GM21367 (cell line): ENCODE measurements around the gene QARS1.
A peak's percentile ranks its signal among the peaks of the same experiment; 100 is the strongest.

Experiments used
- ATAC-seq: cut with Tn5 transposase; IDR thresholded peaks from one replicate; pipeline ENCODE4 v1.9.1; 2021; ENCODE audit not compliant: unreplicated experiment

QARS1 gene

DNA sequence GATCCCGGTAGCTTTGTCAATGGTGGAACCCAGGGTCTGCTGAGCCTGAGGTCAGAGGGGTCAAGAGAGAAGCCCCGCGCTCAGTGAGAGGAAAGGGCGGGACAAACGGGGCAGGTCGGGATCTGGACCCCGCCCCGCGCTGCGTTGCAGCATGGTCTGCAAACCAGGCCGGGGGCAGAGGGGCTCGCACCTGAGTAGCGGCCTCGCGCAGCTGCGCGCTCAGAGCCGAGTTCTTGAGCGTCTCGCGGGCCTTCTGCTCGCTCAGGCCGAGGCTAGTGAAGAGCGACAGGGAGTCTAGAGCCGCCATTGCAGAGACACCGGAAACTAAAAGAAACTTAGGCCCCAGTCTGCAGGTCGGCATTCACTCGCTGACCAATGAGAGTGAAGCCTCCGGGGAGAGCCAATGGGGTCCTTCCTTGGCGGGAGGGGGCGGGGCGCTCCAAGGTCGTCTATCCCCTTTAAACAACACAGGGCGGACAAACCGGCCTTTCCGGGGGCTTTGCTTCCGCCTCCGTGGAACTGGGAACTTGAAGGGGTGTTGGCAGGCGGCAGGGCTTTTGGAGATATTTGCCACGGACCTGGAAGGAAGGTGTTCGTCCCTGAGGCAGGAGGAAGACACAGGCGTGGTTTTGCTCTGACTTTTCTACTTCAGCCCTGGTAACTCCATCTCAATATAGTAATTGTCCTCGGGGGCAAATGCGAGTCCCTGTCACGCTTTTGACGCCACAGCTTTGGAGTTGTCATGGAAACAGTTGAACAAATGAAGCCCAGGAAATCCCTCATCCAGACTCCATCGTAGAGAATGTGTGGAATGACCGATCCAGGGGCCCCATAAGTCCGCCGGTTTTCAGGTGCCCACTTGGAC, at the start of gene QARS1:
Gene QARS1 (minus strand): TSS at position 331 of the 865 bp plus-strand sequence. CDS start 24 bp downstream, at position 307.
- ATAC-seq: peak; percentile 63

DNA sequence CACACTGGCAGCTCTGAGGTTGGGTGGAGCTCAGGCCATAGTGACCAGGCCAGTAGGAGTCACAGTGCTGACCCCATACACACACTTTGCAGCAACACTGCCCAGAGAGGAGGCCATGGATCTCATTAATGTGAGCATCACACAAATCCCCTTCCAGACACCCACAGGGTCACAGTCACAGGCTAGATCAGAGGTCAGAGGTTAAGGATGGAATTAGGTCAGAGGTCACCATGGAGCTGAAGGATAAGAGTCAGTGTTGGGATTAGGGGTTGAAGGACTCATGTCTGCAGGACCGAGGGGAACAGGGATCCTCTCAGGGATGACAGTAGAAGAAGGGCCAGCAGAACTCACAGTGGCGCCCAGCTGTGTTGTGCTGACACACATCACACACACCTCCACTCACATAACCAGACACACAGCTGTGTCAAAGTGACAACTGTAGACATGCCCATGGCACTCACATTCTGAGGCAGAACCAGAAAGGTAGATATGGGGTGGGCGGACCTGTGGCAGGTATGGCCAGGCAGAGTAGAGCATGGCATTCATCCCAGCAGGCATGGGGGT, 48.9 kb upstream of the QARS1 start:
- ATAC-seq: no peak

DNA sequence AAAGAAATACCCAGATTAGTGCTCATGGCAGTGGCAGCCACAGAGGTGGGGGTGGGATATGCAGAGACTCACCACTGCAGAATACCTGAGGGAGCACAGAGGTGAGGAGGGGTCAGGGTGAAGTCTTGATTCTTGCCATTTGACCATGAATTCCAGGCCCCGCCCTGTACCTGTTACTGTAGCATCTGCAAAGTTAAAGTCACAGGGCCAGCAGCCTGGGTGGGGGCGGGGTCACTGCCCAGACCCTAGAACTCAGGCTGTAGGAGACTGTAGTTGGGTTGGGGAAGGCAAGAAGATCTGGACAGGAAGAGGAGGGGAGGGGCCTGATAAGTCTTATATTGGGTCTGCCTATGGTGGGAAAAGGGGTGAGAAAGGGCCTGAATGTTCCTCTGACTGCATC, 47.1 kb upstream of the QARS1 start:
- ATAC-seq: no peak

DNA sequence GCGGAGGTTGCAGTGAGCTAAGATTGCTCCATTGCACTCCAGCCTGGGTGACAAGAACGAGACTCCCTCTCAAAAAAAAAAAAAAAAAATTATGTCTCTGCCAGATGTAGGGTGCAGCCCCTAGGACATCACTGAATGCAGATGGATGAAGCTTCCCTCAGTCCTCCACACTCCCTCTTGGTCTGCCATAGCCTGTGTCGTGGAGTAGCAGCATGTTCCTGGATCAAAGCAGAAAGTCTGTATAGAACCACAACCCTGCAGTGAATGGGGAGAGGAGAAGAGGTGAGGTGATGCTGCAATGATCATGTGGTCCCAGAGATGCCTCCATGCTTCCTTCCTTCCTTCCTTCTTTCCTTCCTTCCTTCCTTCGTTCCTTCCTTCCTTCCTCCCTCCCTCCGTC, 43.6 kb upstream of the QARS1 start:
- no peak for ATAC-seq

DNA sequence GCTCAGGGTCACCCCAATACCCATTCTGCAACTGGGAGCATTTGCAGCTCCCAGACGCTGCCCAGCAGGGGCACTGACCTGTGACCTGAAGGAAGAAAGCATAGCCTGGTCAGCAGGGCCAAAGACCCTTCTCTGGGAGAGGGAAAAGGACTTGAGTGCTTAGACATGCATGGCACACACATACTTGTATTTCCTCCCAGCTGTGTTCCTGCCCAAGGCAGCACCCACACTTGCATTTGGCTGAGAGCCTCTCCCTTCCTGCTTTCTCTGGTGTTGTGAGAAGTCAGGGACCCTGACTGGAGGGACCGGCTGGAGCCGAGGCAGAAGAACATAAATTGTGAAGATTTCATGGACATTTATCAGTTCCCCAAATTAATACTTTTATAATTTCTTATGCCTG, 35.5 kb upstream of the QARS1 start:
- ATAC-seq: no peak

DNA sequence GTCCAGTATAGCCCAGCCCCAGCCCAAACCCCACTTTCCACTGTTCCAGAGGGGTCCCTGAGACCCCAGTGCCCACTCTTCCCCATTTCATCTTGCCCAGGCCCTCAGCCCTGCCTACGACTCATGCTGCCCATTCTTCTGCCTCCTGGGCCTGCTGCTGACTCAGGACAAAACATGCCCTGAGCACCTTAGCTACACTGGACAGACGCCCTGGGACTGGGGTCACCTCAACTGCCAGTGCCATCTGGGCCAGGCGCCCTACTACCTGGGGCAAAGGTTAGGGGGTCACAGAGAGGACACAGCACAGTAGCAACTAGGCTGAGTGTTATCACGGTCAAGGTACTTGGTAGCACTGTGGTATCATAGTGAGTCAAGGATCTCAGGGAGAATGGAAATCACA, 30.9 kb upstream of the QARS1 start:
- ATAC-seq: no peak

DNA sequence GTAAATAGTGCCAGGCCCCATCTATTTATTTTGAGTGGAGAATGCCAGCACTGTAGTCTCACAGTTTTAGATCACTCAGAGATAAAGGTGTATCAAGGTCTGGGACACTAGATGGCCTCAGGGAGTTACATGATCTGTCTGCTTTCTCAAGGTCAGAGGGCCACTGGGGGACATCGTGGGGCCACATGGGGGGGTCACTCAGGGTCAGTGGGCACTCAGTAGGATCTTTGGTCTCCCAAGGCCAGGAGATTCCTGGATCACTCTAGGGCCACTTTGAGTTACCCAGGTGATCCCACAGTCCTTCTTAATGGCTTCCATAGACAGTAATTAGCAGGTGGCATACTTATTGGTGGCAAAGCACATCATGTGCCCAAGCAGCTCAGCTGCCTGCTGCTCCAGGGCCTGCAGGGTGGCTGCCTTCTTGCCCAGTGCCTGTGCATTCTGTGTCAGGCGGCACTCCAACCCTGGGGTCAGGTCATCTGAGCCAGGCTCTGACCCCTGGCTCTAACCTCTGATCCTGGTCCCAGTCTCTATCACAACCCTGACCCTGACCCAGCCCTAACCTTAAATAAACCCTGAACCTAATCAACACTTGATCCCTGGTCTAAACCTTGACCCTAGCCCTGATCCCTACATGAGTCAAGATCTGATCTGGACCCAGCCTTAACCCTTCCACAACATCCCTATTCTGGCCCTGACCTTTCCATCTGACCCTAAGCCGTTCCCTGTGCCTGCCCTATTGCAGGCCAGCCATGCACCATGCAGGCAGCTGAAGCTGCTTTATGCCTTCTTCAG, 30.1 kb upstream of the QARS1 start:
- ATAC-seq: no peak

DNA sequence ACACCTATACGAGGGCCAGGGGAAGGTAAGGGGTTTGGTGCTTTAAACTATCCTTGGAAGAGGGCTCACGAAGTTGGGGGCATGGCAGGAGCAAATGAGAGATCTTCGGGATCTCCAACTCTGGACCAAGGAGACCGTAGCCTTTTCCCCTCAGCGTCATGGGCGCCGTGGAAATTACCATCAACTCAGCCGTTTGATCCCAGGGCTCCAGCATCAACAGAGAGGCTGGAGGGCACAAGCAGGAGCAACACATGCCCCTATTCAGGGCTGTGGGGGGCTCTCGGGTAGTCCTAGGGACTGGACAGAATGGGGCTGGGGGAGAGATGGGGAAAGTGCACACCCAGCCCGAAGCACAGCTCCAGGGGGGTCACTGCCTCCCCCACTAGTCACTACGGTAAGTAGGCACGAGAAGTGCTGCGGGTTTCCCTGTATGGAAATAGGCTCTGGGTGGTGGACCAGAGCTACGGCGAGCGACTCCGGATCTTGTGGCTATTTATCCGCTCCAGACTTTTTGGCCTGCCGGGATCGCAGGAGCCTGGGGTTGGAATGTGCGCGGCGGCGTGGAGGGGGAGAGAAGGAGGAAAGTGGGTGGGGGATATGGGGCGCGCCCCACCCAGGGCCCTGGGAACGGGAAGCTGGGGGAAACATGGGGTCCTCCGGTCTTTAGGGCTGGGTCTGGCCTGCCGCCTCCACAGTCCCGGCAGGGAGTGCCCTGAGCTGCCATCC, 28.8 kb upstream of the QARS1 start:
- ATAC-seq: no peak

DNA sequence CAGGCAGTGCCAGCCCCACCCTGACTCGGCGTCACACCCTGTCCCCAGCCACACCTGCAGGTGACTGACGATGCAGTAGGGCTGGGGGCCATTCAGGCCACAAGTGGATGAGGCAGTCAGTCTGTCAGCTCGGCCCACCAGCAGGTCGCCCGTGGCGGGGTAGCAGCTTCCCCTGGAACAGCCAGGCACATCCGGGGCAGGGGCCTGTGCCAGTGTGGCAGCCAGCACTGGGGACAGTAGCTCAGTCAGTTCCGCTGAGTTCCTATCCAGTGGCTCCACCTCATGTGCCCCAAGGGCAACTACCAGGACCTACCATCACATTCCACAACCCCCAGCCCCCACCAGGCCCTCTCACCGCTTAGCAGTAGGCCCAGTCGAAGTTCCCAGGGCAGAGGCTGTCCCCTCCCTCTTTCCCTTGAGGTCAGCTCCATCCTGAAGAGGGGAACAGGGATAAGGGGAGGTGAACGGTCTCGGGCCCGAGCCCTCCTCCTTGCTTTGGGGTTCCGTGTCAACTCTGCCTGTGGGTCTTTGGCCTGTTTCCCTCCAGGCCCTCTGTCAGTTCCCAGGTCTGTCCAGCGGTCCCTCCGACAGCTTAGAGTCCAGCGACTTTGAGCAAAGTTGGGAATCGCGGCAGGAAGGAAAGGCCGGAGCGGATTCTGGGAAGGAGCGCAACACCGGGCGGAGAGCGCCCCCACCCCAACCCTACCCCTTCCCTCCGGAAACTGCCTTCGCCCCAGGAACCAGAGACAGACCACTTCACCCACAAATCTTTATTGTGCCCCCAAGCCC, 28.1 kb upstream of the QARS1 start, which contains the start of gene LAMB2:
Gene LAMB2 (minus strand): TSS at position 614 of the 789 bp plus-strand sequence. CDS start 183 bp downstream, at position 431.
- no peak for ATAC-seq

DNA sequence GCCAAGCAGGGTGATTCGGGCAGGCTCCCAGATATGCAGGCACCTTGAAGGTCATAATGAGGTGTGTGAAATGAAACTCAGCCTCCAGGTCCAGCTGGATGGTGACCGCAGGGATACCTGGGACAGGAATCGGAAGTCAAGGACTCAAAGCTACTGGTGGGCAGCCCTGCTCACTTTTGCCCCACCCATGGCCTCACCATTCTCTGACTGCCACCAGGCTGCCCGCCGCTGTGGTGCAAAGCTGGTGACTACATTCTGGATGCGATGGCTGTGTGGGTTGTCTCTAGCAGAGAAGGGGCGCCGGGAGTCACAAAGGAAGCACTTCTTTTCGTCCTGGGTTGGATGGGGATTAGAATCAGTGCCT, 27.5 kb upstream of the QARS1 start:
- no peak for ATAC-seq

DNA sequence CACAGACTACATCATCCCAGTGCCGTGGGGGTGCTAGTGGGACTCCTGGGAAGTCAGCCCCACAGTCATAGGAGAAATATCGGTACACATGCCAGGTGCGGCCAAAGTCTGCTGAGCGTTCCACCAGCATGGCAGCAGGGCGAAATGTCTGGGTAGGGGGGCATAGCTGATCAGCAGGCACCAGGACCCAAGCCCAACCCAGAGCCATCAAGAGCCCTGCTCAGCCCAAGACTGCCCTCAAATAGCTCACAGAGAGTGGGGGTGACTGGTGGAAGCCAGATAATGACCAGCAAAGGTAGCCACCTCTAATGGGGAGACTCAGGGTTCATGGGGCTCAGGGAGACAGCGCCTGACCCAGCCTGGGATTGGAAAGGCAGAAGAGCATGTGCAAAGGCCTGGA, 27.0 kb upstream of the QARS1 start:
- no peak for ATAC-seq

DNA sequence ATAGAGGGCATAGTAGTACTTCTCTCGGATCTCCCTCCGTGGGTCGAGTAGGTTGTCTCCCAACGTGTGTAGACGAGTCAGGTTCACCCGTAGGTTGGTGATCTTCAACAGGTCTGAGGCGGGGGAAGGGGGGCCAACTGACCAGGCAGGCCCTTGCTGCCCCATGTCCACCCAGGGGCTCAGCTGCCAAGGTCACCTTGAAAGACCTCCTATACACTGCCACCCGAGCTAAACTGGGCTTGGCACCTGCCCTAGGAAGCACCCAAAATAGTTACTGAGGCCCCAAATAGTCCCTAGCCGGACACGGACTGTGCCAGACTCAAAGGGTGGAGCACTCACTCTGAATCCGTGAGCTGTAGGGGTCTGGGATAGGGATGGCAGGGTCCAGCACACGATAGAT, 26.5 kb upstream of the QARS1 start:
- no peak for ATAC-seq

DNA sequence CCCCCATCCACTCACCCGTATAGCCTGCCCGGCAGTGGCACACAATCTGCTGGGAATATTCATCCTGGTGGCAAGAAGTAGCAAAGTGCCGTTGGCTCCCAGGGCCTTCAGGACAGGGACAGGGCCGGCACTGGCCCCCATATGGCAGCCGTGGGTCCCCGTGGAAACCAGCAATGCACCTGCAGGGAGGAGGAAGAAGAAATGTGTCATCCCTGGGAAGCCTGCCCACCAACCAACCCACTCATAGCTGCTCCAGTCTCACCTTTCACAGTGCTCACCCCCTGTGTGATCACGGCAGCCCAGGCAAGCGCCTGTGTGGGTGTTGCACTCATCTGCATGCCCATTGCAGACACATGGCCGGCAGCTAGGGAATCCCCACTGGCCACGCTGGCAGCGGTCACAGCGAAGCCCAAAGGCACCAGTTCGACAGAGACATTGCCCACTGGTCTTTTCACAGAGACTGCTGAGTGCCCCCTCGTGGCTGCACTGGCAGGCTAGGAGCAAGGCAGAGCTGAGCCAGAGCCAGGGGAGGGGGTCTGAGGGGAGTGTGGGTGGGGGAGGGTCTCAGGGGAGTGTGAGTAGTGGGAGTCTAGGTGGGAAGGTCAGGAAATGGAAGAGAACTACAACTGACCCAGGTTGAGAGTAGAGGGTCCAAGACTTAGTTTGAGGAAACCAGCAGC, 20.6 kb upstream of the QARS1 start:
- no peak for ATAC-seq

DNA sequence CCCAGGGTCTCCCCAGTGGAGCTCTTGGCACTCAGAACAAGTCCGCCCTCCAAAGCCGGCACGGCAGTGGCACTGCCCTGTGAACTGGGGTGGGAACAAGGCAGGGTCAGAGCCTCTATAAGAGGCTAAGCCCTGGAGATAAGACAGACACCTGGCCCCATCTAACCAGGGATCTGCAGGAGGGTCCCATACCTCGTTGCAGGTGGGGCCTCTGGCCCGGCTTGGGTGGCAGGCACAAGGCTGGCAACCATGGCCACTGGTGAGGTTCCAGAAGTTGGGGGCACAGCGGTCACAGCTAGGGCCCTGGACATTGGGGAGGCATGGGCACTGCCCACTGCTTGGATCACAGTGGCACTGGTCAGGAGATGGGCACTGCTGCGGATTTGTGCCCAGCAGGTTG, 19.6 kb upstream of the QARS1 start:
- ATAC-seq: no peak

DNA sequence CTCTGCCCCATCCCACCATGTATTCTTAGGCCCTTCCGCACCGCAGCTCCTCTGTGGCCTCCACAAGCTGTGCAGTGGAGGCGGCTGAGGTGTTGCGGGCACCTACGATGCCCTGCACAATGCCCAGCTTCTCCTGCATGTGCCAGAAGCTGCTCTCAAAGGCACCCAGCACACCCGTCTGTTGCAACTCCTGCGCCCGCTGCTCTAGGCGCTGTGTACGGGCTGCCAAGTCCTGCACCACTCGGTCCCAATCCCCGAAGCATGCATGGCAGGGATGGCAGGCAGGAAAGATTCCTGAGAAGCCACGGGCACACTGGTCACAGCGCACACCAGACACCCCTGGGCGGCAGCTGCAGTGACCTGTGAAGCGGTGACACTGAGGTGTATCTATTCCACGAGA, 19.1 kb upstream of the QARS1 start:
- ATAC-seq: no peak

DNA sequence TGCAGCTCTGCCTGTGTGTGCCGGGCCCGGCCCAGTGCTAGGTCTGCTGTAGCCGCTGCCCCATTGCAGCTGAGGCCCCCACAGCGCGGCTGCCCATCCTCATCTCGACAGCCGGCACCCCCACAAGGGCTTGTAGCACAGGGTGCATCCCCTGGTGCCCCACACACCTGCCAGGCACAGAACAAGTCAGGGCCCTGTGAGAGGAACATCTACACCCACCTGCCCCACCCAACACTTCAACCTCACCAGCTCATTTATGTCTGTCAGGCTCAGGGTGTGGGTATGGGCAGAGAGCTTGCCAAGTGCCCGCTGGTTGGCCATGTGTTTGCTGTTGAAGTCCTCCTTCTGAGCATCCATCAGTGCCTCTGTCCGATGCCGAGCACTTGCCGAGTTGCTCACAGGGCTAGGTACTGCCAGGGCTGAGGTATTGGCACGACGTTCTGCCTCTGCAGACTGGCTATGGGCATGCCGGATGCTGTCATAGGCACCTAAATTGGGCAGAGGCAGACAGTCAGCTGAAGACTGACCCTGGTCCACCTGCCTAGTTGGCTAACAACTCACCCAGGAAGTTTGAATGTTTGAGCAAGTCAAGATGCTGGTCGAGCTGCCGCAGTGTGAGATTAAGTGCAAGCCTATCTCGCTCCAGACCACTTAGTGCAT, 18.5 kb upstream of the QARS1 start:
- ATAC-seq: no peak

DNA sequence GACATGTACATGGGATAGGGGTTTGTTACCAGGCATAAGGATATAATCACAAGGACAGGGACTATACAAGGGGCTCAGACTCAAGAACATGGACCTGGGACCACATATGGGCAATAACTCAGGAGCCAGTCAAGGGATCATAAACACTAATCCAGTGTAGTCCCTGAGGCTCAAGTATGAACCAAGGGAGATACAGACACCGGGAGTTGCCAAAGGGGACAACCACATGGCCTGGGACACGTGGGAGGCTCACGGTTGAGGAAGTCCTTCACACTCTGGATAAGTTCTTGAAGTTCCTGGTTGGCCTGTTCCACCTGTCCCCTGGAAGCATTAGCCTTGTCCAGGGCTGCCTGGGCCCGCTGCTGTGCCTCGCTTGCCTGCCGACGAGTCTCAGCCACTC, 17.9 kb upstream of the QARS1 start:
- ATAC-seq: no peak

DNA sequence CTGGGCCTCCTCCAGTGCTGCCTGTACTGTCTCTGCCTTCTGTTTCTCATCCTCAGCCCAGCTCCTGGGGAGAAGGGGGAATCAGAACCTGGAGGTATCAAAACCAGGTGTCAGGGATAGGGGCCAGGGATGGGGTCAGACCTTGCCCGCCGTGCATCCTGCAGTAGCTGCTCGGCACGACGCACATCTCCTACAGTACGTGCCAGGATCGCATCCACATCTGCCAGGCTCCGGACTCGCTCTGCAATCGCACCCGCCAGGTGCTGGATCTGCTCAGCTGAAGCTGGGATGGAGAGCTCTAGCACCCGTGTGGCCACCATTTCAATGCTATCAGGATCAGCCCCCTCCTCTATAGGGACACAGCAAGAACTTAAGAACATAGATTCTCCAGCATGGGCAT, 17.5 kb upstream of the QARS1 start:
- ATAC-seq: no peak

DNA sequence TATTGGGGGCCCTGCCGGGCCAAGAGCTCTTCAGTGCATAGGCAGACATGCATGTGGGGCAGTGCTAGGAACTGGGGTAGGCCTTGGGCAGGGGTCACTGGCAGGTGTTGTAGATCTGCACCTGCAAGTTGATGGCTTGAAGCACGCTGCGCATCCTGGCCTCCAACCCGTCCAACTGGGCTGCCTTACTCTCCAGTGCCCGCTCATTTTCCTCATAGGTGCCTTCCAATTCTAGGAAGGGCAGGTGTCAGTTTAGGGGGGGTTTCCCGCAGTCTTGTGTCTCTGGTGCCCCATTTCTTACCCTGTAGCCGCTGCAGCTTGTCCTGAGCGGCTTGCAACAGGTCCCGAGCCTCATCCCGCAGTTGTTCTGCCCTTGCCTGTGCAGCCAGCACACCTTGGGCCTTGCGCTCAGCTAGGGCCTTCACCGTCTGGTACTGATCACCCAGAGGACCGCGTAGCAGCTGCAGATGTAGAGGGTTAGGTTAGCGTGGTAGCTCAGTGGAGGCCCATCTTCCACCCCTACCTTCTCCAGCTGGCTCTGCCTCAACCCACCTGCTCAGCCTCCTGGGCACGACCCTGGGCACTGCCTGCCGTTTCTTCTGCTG, 16.7 kb upstream of the QARS1 start:
- ATAC-seq: no peak
